ENCODE results near the gene TATDN2.
A peak's percentile ranks its signal among the peaks of the same experiment; 100 is the strongest.

The TATDN2 gene

DNA sequence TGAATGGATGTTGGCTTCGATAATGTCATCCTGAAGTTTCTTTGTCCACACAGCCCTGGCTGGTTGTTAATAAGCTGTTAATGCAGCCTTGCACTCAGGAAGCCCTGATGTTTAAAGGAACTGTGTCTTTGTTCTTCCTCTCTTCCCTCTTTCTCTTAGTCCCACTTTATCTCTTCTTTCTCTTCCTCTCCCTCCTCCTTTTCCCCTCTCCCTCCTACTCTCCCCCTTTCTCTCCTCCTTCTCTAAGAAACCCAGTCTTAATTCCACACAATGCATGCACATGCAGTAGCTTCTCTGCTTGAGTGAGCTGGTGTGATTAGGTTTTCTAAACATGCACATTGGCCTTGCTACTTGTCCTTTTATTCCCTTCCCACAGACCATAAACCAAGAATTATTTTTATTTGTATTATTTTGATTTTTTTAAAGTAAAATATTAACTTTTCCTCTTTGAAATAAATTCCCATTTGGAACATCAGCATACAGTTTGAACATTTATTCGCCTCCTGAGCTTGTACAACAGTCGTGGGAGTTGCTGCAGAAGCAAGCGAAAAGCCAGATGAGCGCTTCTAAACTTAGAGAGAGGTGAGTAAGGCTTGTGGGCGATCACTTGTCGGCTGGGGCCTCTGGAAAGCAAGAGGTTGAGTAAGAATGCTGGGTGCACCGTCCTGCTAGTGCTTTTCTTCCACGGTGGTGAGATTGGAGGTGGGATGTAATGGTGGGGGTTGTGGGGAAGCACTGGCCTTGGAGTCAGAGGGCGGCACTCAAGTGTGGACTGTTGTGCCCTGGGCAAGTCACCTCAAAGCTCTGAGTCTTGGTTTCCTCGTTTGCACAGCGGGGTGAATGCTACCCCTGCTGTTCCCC, 37.2 kb downstream of the TATDN2 start:
- H3K79me1 ChIP-seq (ENCODE audit: low read depth, low read length) = no peaks in the 10 kb centered on the region
- no peak overlapping the region for H2BK120ac ChIP-seq (ENCODE audit: low read depth, low read length)
- no peak overlapping the region for H3K4me3 ChIP-seq (ENCODE audit: low read length in 2 of 2)
- no peak overlapping the region for H3K23ac ChIP-seq (ENCODE audit: low read depth, low read length, poor library complexity)
- H3K9ac ChIP-seq (ENCODE audit: low read depth, low read length, poor library complexity) = no peak overlapping the region
- peaks cover 12 to 22% of the 10 kb centered on the region in 2 donors for H3K4me1 ChIP-seq (ENCODE audit: control insufficient read depth in 2 of 2, insufficient read depth in 1 of 2, low read depth in 1 of 2, low read length in 2 of 2)
- no peak overlapping the region for H4K91ac ChIP-seq (ENCODE audit: low read depth, low read length, poor library complexity)
- H2BK5ac ChIP-seq (ENCODE audit: low read length) = no peak overlapping the region
- peak overlapping the region; percentile 15 for H2AK5ac ChIP-seq (ENCODE audit: low read depth, low read length)
- H3K4me2 ChIP-seq (ENCODE audit: insufficient read depth, low read length, poor library complexity, severe bottlenecking) = no peak overlapping the region
- H2BK12ac ChIP-seq (ENCODE audit: low read length) = no peak overlapping the region
- H3K4ac ChIP-seq (ENCODE audit: low read length) = no peak overlapping the region
- H3K9me3 ChIP-seq (replicated peaks in 1 of 2; ENCODE audit: control insufficient read depth in 2 of 2, insufficient read depth in 1 of 2, low read depth in 1 of 2, low read length in 2 of 2) = no peaks in the 10 kb centered on the region
- no peak overlapping the region for H2BK15ac ChIP-seq (ENCODE audit: low read length)
- H3K27ac ChIP-seq (replicated peaks; ENCODE audit: low read length) = peak overlapping the region; percentile 26
- no peak overlapping the region for H2AFZ ChIP-seq (ENCODE audit: low read length)
- H3K27me3 ChIP-seq (ENCODE audit: control insufficient read depth in 3 of 3, insufficient read depth in 3 of 3, low read depth in 1 of 3, low read length in 3 of 3) = no peaks in the 10 kb centered on the region
- peaks cover 5 to 71% of the 10 kb centered on the region in 2 donors for H3K36me3 ChIP-seq (replicated peaks in 1 of 2; ENCODE audit: control insufficient read depth in 2 of 2, insufficient read depth in 2 of 2, low read length in 2 of 2)
- WGBS, 2 donors (ENCODE audit: extremely low coverage in 2 of 2, insufficient read length in 2 of 2, insufficient replicate concordance in 1 of 2) = no CpG with 5 or more reads among the region's 12 CpGs
- no peak overlapping the region for H4K8ac ChIP-seq (ENCODE audit: low read depth, low read length)
- no peak for DNase-seq (ENCODE audit: low spot score)
- H3K14ac ChIP-seq (ENCODE audit: low read length) = no peak overlapping the region
- peak overlapping the region; percentile 6 for H3K18ac ChIP-seq (ENCODE audit: low read length)

GRCh38 chr3:10286133-10286524, 37.9 kb downstream of the TATDN2 start:
- Histone ChIP-seq H4K8ac (ENCODE audit: low read depth, low read length) (no peak overlapping the region), H3K36me3 (replicated peaks in 1 of 2; ENCODE audit: control insufficient read depth in 2 of 2, insufficient read depth in 2 of 2, low read length in 2 of 2) (peaks cover 4 to 65% of the 10 kb centered on the region in 2 donors), H3K27me3 (ENCODE audit: control insufficient read depth in 3 of 3, insufficient read depth in 3 of 3, low read depth in 1 of 3, low read length in 3 of 3) (no peaks in the 10 kb centered on the region), H3K14ac (ENCODE audit: low read length) (no peak overlapping the region), H3K4me1 (ENCODE audit: control insufficient read depth in 2 of 2, insufficient read depth in 1 of 2, low read depth in 1 of 2, low read length in 2 of 2) (peaks cover 12 to 22% of the 10 kb centered on the region in 2 donors), H2AK5ac (ENCODE audit: low read depth, low read length) (peak overlapping the region; percentile 15), H2BK120ac (ENCODE audit: low read depth, low read length) (no peak overlapping the region), H3K23ac (ENCODE audit: low read depth, low read length, poor library complexity) (no peak overlapping the region), H3K4ac (ENCODE audit: low read length) (no peak overlapping the region), H3K4me2 (ENCODE audit: insufficient read depth, low read length, poor library complexity, severe bottlenecking) (no peak overlapping the region), H2BK5ac (ENCODE audit: low read length) (no peak overlapping the region), H3K9me3 (replicated peaks in 1 of 2; ENCODE audit: control insufficient read depth in 2 of 2, insufficient read depth in 1 of 2, low read depth in 1 of 2, low read length in 2 of 2) (no peaks in the 10 kb centered on the region), H3K18ac (ENCODE audit: low read length) (no peak overlapping the region), H2AFZ (ENCODE audit: low read length) (no peak overlapping the region), H3K27ac (replicated peaks; ENCODE audit: low read length) (no peak overlapping the region), H3K79me1 (ENCODE audit: low read depth, low read length) (no peaks in the 10 kb centered on the region), H3K9ac (ENCODE audit: low read depth, low read length, poor library complexity) (no peak overlapping the region), H2BK15ac (ENCODE audit: low read length) (no peak overlapping the region), H3K4me3 (ENCODE audit: low read length in 2 of 2) (no peak overlapping the region), H4K91ac (ENCODE audit: low read depth, low read length, poor library complexity) (no peak overlapping the region), H2BK12ac (ENCODE audit: low read length) (no peak overlapping the region)
- no CpG with 5 or more reads among the region's 5 CpGs for WGBS, 2 donors (ENCODE audit: extremely low coverage in 2 of 2, insufficient read length in 2 of 2, insufficient replicate concordance in 1 of 2)
- no peak for DNase-seq (ENCODE audit: low spot score)

- no peak overlapping the region for H3K4ac ChIP-seq (ENCODE audit: low read length)
- no peak overlapping the region for H2BK5ac ChIP-seq (ENCODE audit: low read length)
- WGBS, 2 donors (ENCODE audit: extremely low coverage in 2 of 2, insufficient read length in 2 of 2, insufficient replicate concordance in 1 of 2) = no CpG with 5 or more reads among the region's 2 CpGs
- no peak overlapping the region for H3K23ac ChIP-seq (ENCODE audit: low read depth, low read length, poor library complexity)
- H3K36me3 ChIP-seq (replicated peaks in 1 of 2; ENCODE audit: control insufficient read depth in 2 of 2, insufficient read depth in 2 of 2, low read length in 2 of 2) = peaks cover 4 to 66% of the 10 kb centered on the region in 2 donors
- H3K9me3 ChIP-seq (replicated peaks in 1 of 2; ENCODE audit: control insufficient read depth in 2 of 2, insufficient read depth in 1 of 2, low read depth in 1 of 2, low read length in 2 of 2) = no peaks in the 10 kb centered on the region
- H3K4me2 ChIP-seq (ENCODE audit: insufficient read depth, low read length, poor library complexity, severe bottlenecking) = no peak overlapping the region
- peaks cover 12 to 22% of the 10 kb centered on the region in 2 donors for H3K4me1 ChIP-seq (ENCODE audit: control insufficient read depth in 2 of 2, insufficient read depth in 1 of 2, low read depth in 1 of 2, low read length in 2 of 2)
- no peak overlapping the region for H3K27ac ChIP-seq (replicated peaks; ENCODE audit: low read length)
- H2BK15ac ChIP-seq (ENCODE audit: low read length) = no peak overlapping the region
- H3K9ac ChIP-seq (ENCODE audit: low read depth, low read length, poor library complexity) = no peak overlapping the region
- no peak overlapping the region for H2BK120ac ChIP-seq (ENCODE audit: low read depth, low read length)
- no peak overlapping the region for H3K4me3 ChIP-seq (ENCODE audit: low read length in 2 of 2)
- H4K8ac ChIP-seq (ENCODE audit: low read depth, low read length) = no peak overlapping the region
- H2AK5ac ChIP-seq (ENCODE audit: low read depth, low read length) = no peak overlapping the region
- H3K27me3 ChIP-seq (ENCODE audit: control insufficient read depth in 3 of 3, insufficient read depth in 3 of 3, low read depth in 1 of 3, low read length in 3 of 3) = no peaks in the 10 kb centered on the region
- DNase-seq (ENCODE audit: low spot score) = peak; percentile 58
- no peak overlapping the region for H3K14ac ChIP-seq (ENCODE audit: low read length)
- H3K79me1 ChIP-seq (ENCODE audit: low read depth, low read length) = no peaks in the 10 kb centered on the region
- H3K18ac ChIP-seq (ENCODE audit: low read length) = no peak overlapping the region
- no peak overlapping the region for H2BK12ac ChIP-seq (ENCODE audit: low read length)
- no peak overlapping the region for H4K91ac ChIP-seq (ENCODE audit: low read depth, low read length, poor library complexity)
- no peak overlapping the region for H2AFZ ChIP-seq (ENCODE audit: low read length)
Measured at GRCh38 chr3:10286596-10287295, 38.5 kb downstream of the TATDN2 start.

DNA sequence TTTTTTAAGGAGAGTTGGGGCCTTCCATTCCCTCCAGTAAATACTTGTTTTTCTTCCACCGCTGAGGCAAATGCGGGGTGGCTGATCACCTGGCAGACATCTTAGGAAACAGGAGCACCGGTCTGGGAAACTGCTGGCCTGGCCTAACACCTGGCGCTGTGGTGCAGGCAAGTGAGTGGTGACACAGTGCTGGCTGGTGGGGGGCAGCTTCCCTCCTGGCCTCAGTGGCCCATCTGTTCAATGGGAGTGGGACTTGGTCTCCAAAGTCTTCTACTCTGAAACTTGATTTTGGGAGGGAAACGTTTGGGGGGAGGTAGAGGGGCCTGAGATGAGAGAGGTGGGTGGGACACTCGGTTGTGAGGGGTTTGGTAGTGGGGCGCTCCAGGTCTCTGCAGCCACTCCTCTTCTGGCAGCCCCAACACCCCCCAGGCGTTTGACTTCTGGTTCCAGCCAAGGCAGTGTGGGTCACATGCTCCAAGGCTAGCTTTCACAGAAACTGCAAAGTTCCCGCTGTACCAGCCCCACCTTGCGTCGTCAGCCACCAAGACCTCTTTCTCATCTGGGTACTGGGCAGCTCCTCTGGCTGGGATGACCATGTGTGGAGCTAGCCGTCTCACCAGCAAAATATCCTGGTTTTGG, 39.8 kb downstream of the TATDN2 start:
- Histone ChIP-seq H2BK120ac (ENCODE audit: low read depth, low read length) (no peak overlapping the region), H2BK5ac (ENCODE audit: low read length) (no peak overlapping the region), H2BK15ac (ENCODE audit: low read length) (no peak overlapping the region), H3K18ac (ENCODE audit: low read length) (no peak overlapping the region), H3K36me3 (replicated peaks in 1 of 2; ENCODE audit: control insufficient read depth in 2 of 2, insufficient read depth in 2 of 2, low read length in 2 of 2) (peaks cover 3 to 68% of the 10 kb centered on the region in 2 donors), H3K4ac (ENCODE audit: low read length) (no peak overlapping the region), H3K27me3 (ENCODE audit: control insufficient read depth in 3 of 3, insufficient read depth in 3 of 3, low read depth in 1 of 3, low read length in 3 of 3) (no peaks in the 10 kb centered on the region), H2AK5ac (ENCODE audit: low read depth, low read length) (peak overlapping the region; percentile 20), H3K27ac (replicated peaks; ENCODE audit: low read length) (no peak overlapping the region), H3K14ac (ENCODE audit: low read length) (no peak overlapping the region), H4K91ac (ENCODE audit: low read depth, low read length, poor library complexity) (no peak overlapping the region), H3K4me3 (ENCODE audit: low read length in 2 of 2) (no peak overlapping the region), H3K4me2 (ENCODE audit: insufficient read depth, low read length, poor library complexity, severe bottlenecking) (no peak overlapping the region), H3K79me1 (ENCODE audit: low read depth, low read length) (no peaks in the 10 kb centered on the region), H2AFZ (ENCODE audit: low read length) (no peak overlapping the region), H3K9me3 (replicated peaks in 1 of 2; ENCODE audit: control insufficient read depth in 2 of 2, insufficient read depth in 1 of 2, low read depth in 1 of 2, low read length in 2 of 2) (no peaks in the 10 kb centered on the region), H3K4me1 (ENCODE audit: control insufficient read depth in 2 of 2, insufficient read depth in 1 of 2, low read depth in 1 of 2, low read length in 2 of 2) (peaks cover 12 to 22% of the 10 kb centered on the region in 2 donors), H3K9ac (ENCODE audit: low read depth, low read length, poor library complexity) (no peak overlapping the region), H2BK12ac (ENCODE audit: low read length) (no peak overlapping the region), H3K23ac (ENCODE audit: low read depth, low read length, poor library complexity) (no peak overlapping the region), H4K8ac (ENCODE audit: low read depth, low read length) (no peak overlapping the region)
- WGBS, 2 donors (ENCODE audit: extremely low coverage in 2 of 2, insufficient read length in 2 of 2, insufficient replicate concordance in 1 of 2) = no CpG with 5 or more reads among the region's 12 CpGs
- DNase-seq (ENCODE audit: low spot score) = no peak

Data from neuronal stem cell (in vitro differentiated cells).